Liver (tissue), 9 donors: ENCODE measurements around the gene ATXN10. TPM values are rescaled to one million over a fixed set of nuclear protein-coding genes. Genes with fewer than 3 reads are reported as not detected.

Source experiments
- DNase-seq: peaks from one replicate; pipeline ENCODE4 v3.0.0-alpha.2; 2017; ENCODE audit warnings: low spot score
- H3K27ac ChIP-seq, 2 donors: one replicate each; pipeline ENCODE4 v1.7.0; 2013; ENCODE audit warnings: inconsistent platforms in 2 of 2, low read length in 2 of 2, control low read depth in 1 of 2, low read depth in 1 of 2, mild to moderate bottlenecking in 1 of 2
- H3K27me3 ChIP-seq, 4 donors: one replicate each; pipeline versions ENCODE4 v1.6.1 to v1.7.0; 2013; ENCODE audit warnings: low read length in 3 of 4, inconsistent platforms in 1 of 4, mild to moderate bottlenecking in 1 of 4, moderate library complexity in 1 of 4; ENCODE audit not compliant: control insufficient read depth in 4 of 4, insufficient read depth in 4 of 4
- H3K36me3 ChIP-seq, 4 donors: one replicate each; pipeline versions ENCODE4 v1.6.1 to v1.7.0; 2013; ENCODE audit warnings: low read length in 3 of 4, mild to moderate bottlenecking in 3 of 4, low read depth in 1 of 4, moderate library complexity in 1 of 4; ENCODE audit not compliant: control insufficient read depth in 4 of 4, insufficient read depth in 3 of 4
- H3K4me1 ChIP-seq, 4 donors: one replicate each; pipeline versions ENCODE4 v1.6.1 to v1.7.0; 2013; ENCODE audit warnings: low read length in 3 of 4, mild to moderate bottlenecking in 3 of 4, moderate library complexity in 1 of 4; ENCODE audit not compliant: control insufficient read depth in 4 of 4, insufficient read depth in 4 of 4
- H3K4me3 ChIP-seq, 3 donors: one replicate each; pipeline versions ENCODE4 v1.6.1 to v1.7.0; 2013; ENCODE audit warnings: low read length in 3 of 3, control low read depth in 1 of 3, low read depth in 1 of 3, mild to moderate bottlenecking in 1 of 3
- H3K9ac ChIP-seq, 2 donors: one replicate each; pipeline ENCODE4 v1.7.0; 2013; ENCODE audit warnings: low read length in 2 of 2, mild to moderate bottlenecking in 2 of 2, moderate library complexity in 2 of 2, control low read depth in 1 of 2, low read depth in 1 of 2
- H3K9me3 ChIP-seq, 4 donors: one replicate each; pipeline versions ENCODE4 v1.6.1 to v1.7.0; 2013; ENCODE audit warnings: low read length in 3 of 4; ENCODE audit not compliant: control insufficient read depth in 4 of 4
- ATF3 ChIP-seq: IDR thresholded peaks from 2 replicates; pipeline ENCODE4 v1.6.1; 2016; ENCODE audit warnings: antibody characterized with exemption
- CTCF ChIP-seq: fragments of 150-350 bp; IDR thresholded peaks from 2 replicates; pipeline ENCODE4 v1.5.1; 2017; ENCODE audit warnings: improper control_type of control experiment, low read depth, low read length; ENCODE audit not compliant: missing input control
- FOXA1 ChIP-seq: IDR thresholded peaks from 2 replicates; pipeline ENCODE4 v1.6.1; 2016; ENCODE audit warnings: antibody characterized with exemption
- FOXA2 ChIP-seq: IDR thresholded peaks from 2 replicates; pipeline ENCODE4 v1.6.1; 2016; ENCODE audit warnings: antibody characterized with exemption
- GABPA ChIP-seq, 2 donors: IDR thresholded peaks in 1 of 2; conservative IDR thresholded peaks in 1 of 2; 2 replicates each; pipeline ENCODE4 v1.6.1; 2016; ENCODE audit warnings: antibody characterized with exemption in 2 of 2, mild to moderate bottlenecking in 1 of 2, moderate library complexity in 1 of 2
- HNF4A ChIP-seq, 2 donors: conservative IDR thresholded peaks; 2 replicates each; pipeline ENCODE4 v1.6.1; 2016; ENCODE audit warnings: antibody characterized with exemption in 2 of 2, mild to moderate bottlenecking in 2 of 2
- HNF4G ChIP-seq: IDR thresholded peaks from 2 replicates; pipeline ENCODE4 v1.6.1; 2016; ENCODE audit warnings: antibody characterized with exemption
- JUND ChIP-seq, 2 donors: IDR thresholded peaks; 2 replicates each; pipeline ENCODE4 v1.6.1; 2016; ENCODE audit warnings: antibody characterized with exemption in 2 of 2
- MAX ChIP-seq: IDR thresholded peaks from 2 replicates; pipeline ENCODE4 v1.6.1; 2016; ENCODE audit warnings: antibody characterized with exemption
- NR2F2 ChIP-seq: IDR thresholded peaks from 2 replicates; pipeline ENCODE4 v1.6.1; 2016; ENCODE audit warnings: antibody characterized with exemption
- REST ChIP-seq: IDR thresholded peaks from 2 replicates; pipeline ENCODE4 v1.6.1; 2016; ENCODE audit warnings: antibody characterized with exemption, mild to moderate bottlenecking
- RXRA ChIP-seq, 2 donors: IDR thresholded peaks; 2 replicates each; pipeline ENCODE4 v1.6.1; 2017 to 2018; ENCODE audit warnings: antibody characterized with exemption in 2 of 2, mild to moderate bottlenecking in 1 of 2
- SP1 ChIP-seq: IDR thresholded peaks from 2 replicates; pipeline ENCODE4 v1.6.1; 2018; ENCODE audit warnings: antibody characterized with exemption, mild to moderate bottlenecking
- TAF1 ChIP-seq: conservative IDR thresholded peaks from 2 replicates; pipeline ENCODE4 v1.6.1; 2016; ENCODE audit warnings: antibody characterized with exemption, mild to moderate bottlenecking
- YY1 ChIP-seq: IDR thresholded peaks from 2 replicates; pipeline ENCODE4 v1.6.1; 2016; ENCODE audit warnings: antibody characterized with exemption, mild to moderate bottlenecking
- ZBTB33 ChIP-seq: IDR thresholded peaks from 2 replicates; pipeline ENCODE4 v1.6.1; 2016; ENCODE audit warnings: antibody characterized with exemption
- WGBS: extraction: QIAGEN DNeasy Blood & Tissue Kit; methylation state at CpG from one replicate; pipeline ENCODE4 v1.1.7; 2013; 5-methylcytosine and 5-hydroxymethylcytosine counted together
- polyA plus RNA-seq, 2 donors: library from polyadenylated mRNA; stranded (reverse) in 1 of 2; unstranded in 1 of 2; fragments of 200-250 nt in 1 of 2; fragments of >200 nt in 1 of 2; fragmentation: Nextera tagmentation in 1 of 2; extraction: Ambion mirVana in 1 of 2; gene quantifications; one replicate each; pipeline versions ENCODE4 v1.2.1 to v1.2.3, GENCODE V29; 2013 to 2015
- total RNA-seq, 2 donors: library from RNA; depleted of rRNA; stranded (reverse); fragments of >200 nt; gene quantifications; one replicate each; pipeline ENCODE4 v1.2.3, GENCODE V29; 2014
- donor health status: healthy.
- donor health status: healthy.
- donor health status: healthy.
- donor health status: healthy.
- donor health status: healthy.

Gene ATXN10
- total and polyA plus RNA-seq, 4 donors, result 34.9 to 100 (median 69.7) TPM

- Histone ChIP-seq H3K9ac (no peak overlapping the region), H3K27ac (no peak overlapping the region), H3K9me3 (no peaks in the 10 kb centered on the region), H3K36me3 (no peaks in the 10 kb centered on the region), H3K4me1 (peaks cover 4 to 26% (median 15%) of the 10 kb centered on the region in 4 donors), H3K27me3 (no peaks in the 10 kb centered on the region), H3K4me3 (no peak overlapping the region)
- no peak for DNase-seq
- WGBS, result 97% methylated on average over 4 of the region's 4 CpGs
- TF ChIP-seq TAF1 (no peak), HNF4G (no peak), ATF3 (no peak), FOXA2 (no peak), GABPA (IDR thresholded peaks at IDR 0.05 in 1 of 2, conservative IDR thresholded peaks at IDR 0.05 in 1 of 2) (no peak), MAX (no peak), FOXA1 (no peak), ZBTB33 (no peak)
These were observed 4.4 kb downstream of the ATXN10 start for GRCh38 chr22:45676024-45676423.

GRCh38 chr22:45677063-45677462 is 5.4 kb downstream of the ATXN10 start:
- 89% methylated on average over 1 of the region's 1 CpG for WGBS
- H3K4me1 ChIP-seq, result peaks cover 2 to 25% (median 15%) of the 10 kb centered on the region in 4 donors

More at GRCh38 chr22:45677063-45677462, 5.4 kb downstream of the ATXN10 start:
- Histone ChIP-seq H3K27me3 (no peaks in the 10 kb centered on the region), H3K9ac (no peak overlapping the region), H3K36me3 (no peaks in the 10 kb centered on the region), H3K27ac (no peak overlapping the region), H3K9me3 (no peaks in the 10 kb centered on the region), H3K4me3 (no peak overlapping the region)
- DNase-seq, result no peak
- TF ChIP-seq ATF3 (no peak), REST (no peak), JUND (IDR thresholded peaks at IDR 0.05) (no peak), YY1 (no peak), ZBTB33 (no peak), RXRA (IDR thresholded peaks at IDR 0.05) (no peak), SP1 (no peak), NR2F2 (no peak), CTCF (no peak), HNF4G (no peak), HNF4A (conservative IDR thresholded peaks at IDR 0.05) (no peak)
